DMS53 treated with DMSO at 0.1 percent for 48 hours (cell line): ENCODE results near the gene HDAC11.
"Not testable (repeated sequence)": the region's sequence is repeated elsewhere in the genome, so short reads cannot be mapped to it uniquely, and the experiment has no call there.

Source experiments
- DNase-seq: peaks from one replicate; lab custom pipeline; 2025; ENCODE audit not compliant: unreplicated experiment; lab: John Stamatoyannopoulos, UW

HDAC11 gene, protein sequence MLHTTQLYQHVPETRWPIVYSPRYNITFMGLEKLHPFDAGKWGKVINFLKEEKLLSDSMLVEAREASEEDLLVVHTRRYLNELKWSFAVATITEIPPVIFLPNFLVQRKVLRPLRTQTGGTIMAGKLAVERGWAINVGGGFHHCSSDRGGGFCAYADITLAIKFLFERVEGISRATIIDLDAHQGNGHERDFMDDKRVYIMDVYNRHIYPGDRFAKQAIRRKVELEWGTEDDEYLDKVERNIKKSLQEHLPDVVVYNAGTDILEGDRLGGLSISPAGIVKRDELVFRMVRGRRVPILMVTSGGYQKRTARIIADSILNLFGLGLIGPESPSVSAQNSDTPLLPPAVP

DNA sequence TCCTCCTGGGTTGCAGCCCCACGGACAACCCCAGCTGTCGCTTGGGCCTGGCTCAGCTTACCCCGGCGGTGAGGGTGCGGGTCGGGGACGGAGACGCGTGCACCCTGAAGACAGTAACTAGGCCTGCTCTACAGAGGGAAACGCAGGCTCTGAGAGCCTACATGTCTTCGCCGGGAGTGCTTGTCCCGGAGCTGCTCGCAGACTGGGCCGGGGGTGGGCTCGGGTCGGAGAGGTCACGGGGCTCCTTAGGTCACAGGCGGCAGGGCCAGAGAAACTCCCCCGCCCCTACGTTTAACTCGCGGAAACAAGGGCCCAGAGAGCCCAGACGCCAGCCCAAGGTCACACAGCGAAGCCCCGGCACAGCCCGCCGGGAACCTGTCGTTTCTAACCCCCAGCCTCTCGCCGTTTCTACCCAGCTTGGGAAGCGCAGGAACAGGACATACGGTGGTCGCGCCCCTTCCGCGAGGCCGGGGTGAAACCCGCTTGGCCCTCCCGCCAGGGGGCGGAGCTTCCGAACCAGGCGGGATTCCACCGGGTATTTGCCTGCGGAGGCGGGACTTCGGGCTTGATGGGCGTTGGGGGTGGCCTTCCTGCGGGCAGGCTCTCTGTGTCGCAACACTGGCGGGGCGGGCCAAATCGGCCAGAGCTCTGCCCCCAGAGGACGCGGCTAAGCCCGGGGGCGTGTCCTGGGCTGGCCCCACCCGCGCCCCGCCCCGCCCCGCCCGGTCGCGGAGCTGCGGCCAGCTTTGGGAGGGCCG lies at the start of gene HDAC11:
TSS of gene HDAC11 (plus strand) at position 725 of the 758 bp plus-strand sequence. CDS start 42 bp downstream, outside the sequence.
- DNase-seq = peak; percentile 48

DNA sequence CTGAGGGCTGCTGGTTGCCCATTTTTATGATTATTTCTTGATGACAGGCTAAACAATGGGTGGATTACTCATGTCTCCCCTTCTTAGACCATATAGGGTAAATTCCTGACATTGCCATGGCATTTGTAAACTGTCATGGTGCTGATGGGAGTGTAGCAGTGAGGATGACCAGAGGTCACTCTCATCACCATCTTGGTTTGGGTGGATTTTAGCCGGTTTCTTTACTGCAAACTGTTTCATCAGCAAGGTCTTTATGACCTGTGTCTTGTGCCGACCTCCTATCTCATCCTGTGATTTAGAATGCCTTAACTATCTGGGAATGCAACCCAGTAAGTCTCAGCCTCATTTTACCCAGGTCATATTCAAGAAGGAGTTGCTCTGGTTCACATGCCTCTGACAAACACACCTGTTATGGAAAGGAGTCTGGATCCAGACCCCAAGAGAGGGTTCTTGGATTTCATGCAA lies 49.7 kb upstream of the HDAC11 start:
- not testable (repeated sequence) for DNase-seq

DNA sequence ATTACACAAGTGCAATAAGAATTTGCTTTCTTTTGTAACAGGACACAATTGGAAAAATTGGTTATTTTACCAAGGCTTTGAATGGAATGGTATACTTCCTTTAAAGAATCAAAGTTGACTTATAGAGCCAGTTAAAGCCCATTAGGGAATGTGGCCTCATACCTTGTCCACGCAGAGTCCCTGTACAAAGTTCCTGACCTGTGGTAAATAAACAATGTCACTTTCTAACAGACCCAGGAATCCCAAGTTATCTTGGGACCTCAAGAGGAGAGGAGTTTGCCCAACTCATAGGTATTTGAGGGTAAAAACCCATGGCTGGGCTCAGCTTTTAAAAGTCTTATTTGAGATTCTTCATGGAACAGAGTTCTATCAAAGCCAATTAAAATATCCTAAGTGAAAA lies 48.0 kb upstream of the HDAC11 start:
- DNase-seq = no peak

DNA sequence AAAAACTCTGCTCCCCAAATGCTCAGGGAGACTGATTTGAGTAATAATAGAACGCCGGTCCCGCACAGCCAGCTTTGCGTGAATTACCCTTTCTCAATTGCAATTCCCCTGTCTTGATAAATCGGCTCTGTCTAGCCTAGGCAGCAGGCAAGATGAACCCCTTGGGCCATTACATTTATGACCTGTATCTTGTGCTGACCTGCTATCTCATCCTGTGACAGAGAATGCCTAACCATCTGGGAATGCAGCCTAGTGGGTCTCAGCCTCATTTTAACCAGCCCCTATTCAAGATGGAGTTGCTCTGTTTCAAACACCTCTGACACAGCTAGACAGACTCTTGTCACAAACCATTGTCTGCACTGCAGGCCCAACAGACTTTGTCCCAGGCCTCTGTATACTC lies 46.2 kb upstream of the HDAC11 start:
- DNase-seq = no peak

GRCh38 chr3:13436213-13436612 lies 43.9 kb upstream of the HDAC11 start:
- DNase-seq = not testable (repeated sequence)

- DNase-seq = no peak
These were observed 39.8 kb upstream of the HDAC11 start for GRCh38 chr3:13440204-13440817.

GRCh38 chr3:13442882-13443281 lies 37.2 kb upstream of the HDAC11 start:
- DNase-seq = not testable (repeated sequence)

- DNase-seq = no peak
These were observed 28.8 kb upstream of the HDAC11 start for GRCh38 chr3:13451301-13451673.

GRCh38 chr3:13452490-13453335 lies 27.4 kb upstream of the HDAC11 start:
- peak; percentile 27 for DNase-seq

- DNase-seq = no peak
These were observed 24.5 kb upstream of the HDAC11 start for GRCh38 chr3:13455644-13456043.

GRCh38 chr3:13457593-13457992 lies 22.5 kb upstream of the HDAC11 start:
- DNase-seq = no peak

DNA sequence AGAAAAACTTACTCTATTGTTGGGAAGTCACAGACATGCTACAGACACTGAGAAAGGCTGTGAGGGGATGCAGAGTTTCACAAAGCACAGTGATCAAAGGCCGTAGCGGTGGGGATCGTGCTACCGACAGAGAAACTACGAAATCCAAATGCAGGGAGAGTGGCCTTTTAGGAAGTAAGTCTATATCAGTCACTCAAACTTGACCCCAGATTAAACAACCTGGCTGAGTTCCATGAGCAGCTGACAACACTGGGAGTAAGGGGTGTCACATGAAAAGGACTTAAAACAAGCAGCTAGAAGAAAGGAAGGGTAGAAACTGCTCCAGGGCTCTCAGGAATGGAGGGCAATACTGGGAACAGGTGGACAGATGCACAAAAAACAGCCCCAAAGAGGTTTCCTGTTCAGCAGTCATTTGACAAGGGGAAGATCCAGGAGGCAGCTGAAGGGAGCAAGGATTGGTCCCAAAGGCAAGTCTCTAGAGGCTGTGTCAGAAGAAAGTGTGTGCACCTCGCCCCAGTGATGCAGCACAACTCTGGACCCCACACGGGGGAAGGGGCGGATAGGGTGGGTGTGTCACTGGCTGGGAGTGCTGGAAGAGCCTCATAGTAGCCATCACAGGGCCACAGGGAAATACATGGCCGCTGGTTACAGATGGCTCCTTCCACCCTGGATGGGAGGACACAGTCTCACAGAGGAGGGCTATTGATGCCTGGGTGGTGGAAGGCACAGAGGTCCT lies 20.3 kb upstream of the HDAC11 start:
- no peak for DNase-seq

DNA sequence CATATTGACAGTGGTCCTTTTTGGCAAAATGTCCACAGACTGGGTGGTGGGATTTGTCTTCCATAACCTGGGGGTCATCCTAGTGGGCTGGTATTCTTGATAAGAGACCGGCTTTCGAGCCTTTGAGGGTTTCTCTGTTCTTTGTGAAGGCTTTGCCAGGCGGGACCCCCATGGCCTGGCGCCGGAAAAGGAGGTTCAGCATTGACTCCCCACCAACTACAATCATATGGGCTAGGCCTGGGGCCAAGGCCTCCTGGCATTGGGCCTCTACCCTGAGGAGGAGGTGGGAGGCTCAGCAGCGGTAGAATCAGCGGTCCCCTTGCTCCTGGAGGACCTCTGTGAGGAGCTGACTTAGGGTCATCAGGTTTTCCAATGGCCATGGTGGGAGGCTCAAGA lies 19.8 kb upstream of the HDAC11 start:
- no peak for DNase-seq

DNA sequence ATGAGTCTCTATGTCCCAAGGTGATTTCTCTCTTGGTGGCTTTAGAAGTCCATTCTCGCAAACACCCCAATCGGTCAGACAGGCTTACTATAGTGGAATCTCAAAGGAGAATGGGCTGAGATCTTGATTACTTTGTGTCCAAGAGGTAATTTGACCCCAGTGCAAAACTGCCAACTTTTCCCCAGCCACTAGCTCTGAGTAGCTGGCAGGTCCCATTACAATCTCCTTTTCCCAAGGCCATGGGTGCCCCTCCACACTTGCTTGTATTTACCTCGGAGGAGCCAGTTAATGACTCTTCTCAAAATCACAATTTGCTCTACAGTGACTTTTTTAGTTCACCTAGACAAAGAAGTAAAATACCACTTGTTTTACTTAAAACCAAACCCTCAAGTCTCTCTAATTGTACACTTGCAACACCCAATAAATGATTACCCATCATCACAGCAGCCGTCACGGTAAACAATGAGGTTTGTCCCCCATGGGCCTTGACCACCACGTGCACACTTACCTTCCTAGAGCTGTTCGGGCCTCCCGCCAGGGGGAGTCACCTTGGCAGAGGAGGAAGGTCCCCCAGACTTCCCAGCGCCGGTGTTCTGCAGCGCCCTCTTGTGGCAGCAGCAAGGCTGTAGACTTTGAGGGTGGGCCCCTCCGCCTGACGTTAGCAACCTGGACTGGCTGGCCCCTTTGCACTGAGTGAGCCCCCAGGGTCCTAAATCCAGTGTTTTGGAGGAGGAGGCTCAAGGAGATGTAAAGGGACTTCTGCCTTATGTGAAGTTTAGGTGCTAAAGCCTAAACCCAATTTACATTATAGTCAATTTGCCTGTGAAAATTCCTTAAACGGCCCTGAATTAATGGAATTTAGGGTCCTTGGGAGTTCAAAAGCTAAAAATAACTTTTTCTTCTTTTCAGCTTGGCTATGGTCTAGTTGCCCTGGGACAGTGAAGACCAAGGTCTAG lies 18.7 kb upstream of the HDAC11 start:
- no peak for DNase-seq

GRCh38 chr3:13462125-13462629 lies 17.9 kb upstream of the HDAC11 start:
- no peak for DNase-seq

DNA sequence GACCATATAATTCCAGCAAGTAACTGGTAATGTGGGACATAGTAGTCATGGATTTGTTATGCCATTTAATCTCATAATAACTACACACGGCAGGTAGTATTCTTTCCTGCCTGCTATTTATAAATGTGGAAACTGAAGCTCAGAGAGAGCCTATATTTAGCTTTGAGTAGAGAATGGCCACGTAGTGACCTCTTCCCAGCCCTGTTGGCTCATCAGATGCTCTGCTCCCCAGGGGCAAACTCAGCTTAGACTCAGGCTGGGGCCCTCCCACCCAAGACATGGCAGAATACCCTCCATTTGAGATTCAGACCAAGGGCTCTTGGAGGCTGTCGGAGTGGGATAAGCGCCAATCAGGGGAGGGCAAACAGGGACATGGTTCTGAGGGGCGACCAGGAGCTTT lies 17.3 kb upstream of the HDAC11 start:
- DNase-seq = no peak

DNA sequence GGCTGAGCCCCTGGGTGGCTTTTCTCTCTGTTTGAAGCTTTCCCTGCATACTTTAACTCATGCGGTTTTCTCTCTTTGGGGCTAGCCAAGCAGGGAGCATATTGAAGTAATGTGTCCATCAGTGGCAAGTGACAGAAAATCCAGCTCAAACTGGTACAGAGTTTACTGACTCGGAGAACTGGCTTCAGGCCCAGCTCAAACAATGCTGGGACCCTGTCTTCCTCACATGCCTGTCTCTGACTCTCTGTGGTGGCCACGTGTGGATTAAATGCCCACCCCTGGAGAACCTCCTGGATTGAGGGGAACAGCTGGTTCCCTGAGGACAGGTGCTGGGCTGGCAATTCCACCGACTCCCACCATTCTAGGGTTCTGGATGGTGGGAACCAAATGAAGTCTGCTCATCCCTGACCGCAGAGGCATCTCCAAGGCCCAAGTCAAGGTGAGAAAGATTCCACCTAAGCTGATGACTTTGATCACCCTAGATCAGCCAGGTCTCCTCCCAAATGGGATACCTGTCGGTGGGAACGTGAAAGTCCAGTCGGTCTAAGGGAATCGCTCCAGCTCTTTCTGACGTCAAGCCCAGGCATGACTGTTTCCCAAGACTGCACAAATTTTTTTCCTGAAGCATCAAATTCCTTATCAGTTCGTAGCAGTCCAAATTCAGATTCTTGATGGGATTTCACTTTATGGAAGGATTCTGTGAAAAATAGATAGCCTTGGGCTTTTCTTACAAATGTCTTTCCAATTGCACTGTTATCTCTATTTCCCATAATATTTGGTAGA lies 16.3 kb upstream of the HDAC11 start:
- DNase-seq = no peak

DNA sequence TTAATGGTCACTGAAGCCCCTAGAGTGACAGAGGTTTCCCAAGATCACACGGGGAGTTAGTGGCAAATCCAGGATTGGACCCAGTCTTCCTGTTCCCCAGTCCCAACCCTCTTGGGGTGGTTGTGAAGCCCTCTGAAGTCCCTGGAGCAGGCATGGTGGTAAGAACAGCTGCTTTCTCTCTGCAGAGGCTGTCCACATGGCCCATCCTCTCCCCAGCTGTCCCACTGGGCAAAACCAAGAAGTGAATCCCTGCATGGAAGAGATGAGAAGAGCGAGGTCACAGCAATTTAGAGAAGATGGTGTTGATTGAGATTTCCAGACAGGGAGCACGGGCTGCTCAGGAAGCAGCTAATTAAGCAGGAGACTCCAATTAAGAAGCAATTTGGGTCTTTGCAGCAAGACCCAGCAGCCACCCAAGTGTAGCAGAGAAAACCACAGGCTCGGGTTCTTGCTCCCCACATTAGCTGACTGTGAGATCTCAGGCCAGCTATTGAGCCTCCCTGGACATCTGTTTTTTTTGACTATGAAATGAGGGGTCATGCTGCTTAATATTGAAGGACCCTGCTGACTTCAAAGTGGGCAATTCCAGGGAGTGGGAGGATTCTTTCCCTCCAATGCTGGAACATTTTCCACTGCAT lies 14.8 kb upstream of the HDAC11 start:
- DNase-seq = no peak
